VCaP (cell line): ENCODE data around the gene CEACAM16.
"Not testable (repeated sequence)": the region's sequence is repeated elsewhere in the genome, so short reads cannot be mapped to it uniquely, and the experiment has no call there.

ENCODE experiments used
- H3K27ac ChIP-seq: fragments of 450-650 bp; 2 replicates; pipeline ENCODE4 v1.5.1; 2017
- CTCF ChIP-seq: fragments of 450-650 bp; conservative IDR thresholded peaks from 2 replicates; pipeline ENCODE4 v1.5.1; 2017; ENCODE audit warnings: mild to moderate bottlenecking, moderate library complexity

The CEACAM16 gene

GRCh38 chr19:44707794-44708193 lies 8.8 kb downstream of the CEACAM16 start:
- no peak for TF ChIP-seq CTCF
- H3K27ac ChIP-seq, result no peak overlapping the region

GRCh38 chr19:44708940-44709339 lies 10.0 kb downstream of the CEACAM16 start:
- no peak for TF ChIP-seq CTCF

DNA sequence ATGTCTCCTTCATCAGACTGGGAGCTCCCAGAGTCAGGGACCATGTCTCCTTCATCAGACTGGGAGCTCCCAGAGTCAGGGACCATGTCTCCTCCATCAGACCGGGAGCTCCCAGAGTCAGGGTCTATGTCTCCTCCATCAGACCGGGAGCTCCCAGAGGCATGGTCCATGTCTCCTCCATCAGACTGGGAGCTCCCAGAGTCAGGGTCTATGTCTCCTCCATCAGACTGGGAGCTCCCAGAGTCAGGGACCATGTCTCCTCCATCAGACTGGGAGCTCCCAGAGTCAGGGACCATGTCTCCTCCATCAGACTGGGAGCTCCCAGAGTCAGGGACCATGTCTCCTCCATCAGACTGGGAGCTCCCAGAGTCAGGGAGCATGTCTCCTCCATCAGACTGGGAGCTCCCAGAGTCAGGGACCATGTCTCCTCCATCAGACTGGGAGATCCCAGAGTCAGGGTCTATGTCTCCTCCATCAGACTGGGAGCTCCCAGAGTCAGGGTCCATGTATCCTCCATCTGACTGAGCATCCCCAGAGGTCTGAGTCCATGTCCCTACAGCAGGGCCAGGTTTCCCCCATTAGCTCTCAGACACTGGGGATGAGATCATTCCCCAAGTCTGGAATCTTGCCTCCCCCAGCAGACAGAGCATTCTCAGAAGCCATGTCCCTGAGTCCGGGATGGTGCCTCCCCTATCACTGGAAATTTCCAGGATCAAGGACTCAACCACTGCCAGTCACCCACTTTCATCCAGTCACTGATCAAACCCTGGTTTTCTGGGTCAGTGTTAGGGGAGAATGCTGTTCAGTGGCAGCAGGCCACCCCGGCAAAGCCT lies 10.7 kb downstream of the CEACAM16 start:
- H3K27ac ChIP-seq, result not testable (repeated sequence)

More at GRCh38 chr19:44708940-44709339, 10.0 kb downstream of the CEACAM16 start:
- no peak overlapping the region for H3K27ac ChIP-seq

- no peak for TF ChIP-seq CTCF
- no peak overlapping the region; the same call in 1 of the 2 replicates for H3K27ac ChIP-seq
Observed at GRCh38 chr19:44710483-44710882, 11.5 kb downstream of the CEACAM16 start.

- TF ChIP-seq CTCF, result no peak
- H3K27ac ChIP-seq, result peak overlapping the region; percentile 97; the same call in 1 of the 2 replicates
Observed at GRCh38 chr19:44712864-44713515, 14.0 kb downstream of the CEACAM16 start.

DNA sequence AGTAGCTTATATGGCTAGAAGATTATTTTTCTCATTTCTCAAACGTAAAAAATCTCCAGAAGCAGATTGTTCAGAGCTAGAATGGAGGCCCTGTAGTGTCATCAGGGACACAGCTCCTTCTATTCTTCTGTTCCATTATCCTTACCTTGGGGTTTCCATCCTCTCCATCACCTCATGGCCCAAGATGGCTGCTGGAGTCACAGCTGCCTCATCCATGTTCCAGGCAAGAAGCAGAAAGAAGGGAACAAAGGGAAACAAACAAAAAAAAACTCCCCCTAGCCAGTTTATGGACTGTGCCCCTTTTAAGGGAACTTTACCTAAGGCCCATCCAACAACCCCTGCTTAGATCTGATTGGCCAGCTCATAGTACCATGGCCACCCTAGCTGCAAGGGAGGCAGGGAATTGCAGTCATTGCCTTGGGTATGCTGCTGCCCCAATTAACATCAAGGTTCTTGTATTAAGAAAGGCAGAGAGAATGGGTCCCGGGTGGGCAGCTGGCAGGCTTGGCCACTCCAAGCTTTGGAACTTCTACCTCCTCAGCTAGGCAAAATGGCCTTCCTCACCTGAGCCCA lies 15.7 kb downstream of the CEACAM16 start:
- peak overlapping the region; percentile 97; the same call in 1 of the 2 replicates for H3K27ac ChIP-seq
- no peak for TF ChIP-seq CTCF

- H3K27ac ChIP-seq, result peak overlapping the region; percentile 97
Observed at GRCh38 chr19:44717603-44718002, 18.7 kb downstream of the CEACAM16 start.

More at GRCh38 chr19:44717603-44718002, 18.7 kb downstream of the CEACAM16 start:
- no peak for TF ChIP-seq CTCF
